ENCODE data around the gene RANBP3L.
"Not testable (repeated sequence)": the region's sequence is repeated elsewhere in the genome, so short reads cannot be mapped to it uniquely, and the experiment has no call there.

RANBP3L gene

GRCh38 chr5:36285837-36286615 is 15.7 kb downstream of the RANBP3L start:
- Histone ChIP-seq H3K27me3 (ENCODE audit: control insufficient read depth in 1 of 2, insufficient read depth in 2 of 2, low read length in 2 of 2) (no peaks in the 10 kb centered on the region), H3K4me3 (ENCODE audit: low read depth in 1 of 2, low read length in 2 of 2) (no peak overlapping the region), H3K27ac (ENCODE audit: low read depth, low read length) (no peak overlapping the region), H3K36me3 (ENCODE audit: control insufficient read depth in 1 of 2, insufficient read depth in 2 of 2, low read length in 2 of 2) (no peaks in the 10 kb centered on the region), H3K4me1 (ENCODE audit: control insufficient read depth in 1 of 2, insufficient read depth in 2 of 2, low read length in 2 of 2) (no peaks in the 10 kb centered on the region), H3K9ac (ENCODE audit: low read depth in 1 of 2, low read length in 2 of 2) (no peak overlapping the region), H3K9me3 (ENCODE audit: control insufficient read depth in 1 of 2, low read length in 2 of 2) (no peaks in the 10 kb centered on the region)

- H3K9me3 ChIP-seq (ENCODE audit: control insufficient read depth in 1 of 2, low read length in 2 of 2); H3K4me1 ChIP-seq (ENCODE audit: control insufficient read depth in 1 of 2, insufficient read depth in 2 of 2, low read length in 2 of 2); H3K9ac ChIP-seq (ENCODE audit: low read depth in 1 of 2, low read length in 2 of 2); H3K4me3 ChIP-seq (ENCODE audit: low read depth in 1 of 2, low read length in 2 of 2); H3K27ac ChIP-seq (ENCODE audit: low read depth, low read length); H3K27me3 ChIP-seq (ENCODE audit: control insufficient read depth in 1 of 2, insufficient read depth in 2 of 2, low read length in 2 of 2); H3K36me3 ChIP-seq (ENCODE audit: control insufficient read depth in 1 of 2, insufficient read depth in 2 of 2, low read length in 2 of 2): not testable (repeated sequence)
Observed at GRCh38 chr5:36283775-36284174, 17.9 kb downstream of the RANBP3L start.

GRCh38 chr5:36281626-36282025 is 20.1 kb downstream of the RANBP3L start:
- Histone ChIP-seq H3K27ac (ENCODE audit: low read depth, low read length) (no peak overlapping the region), H3K36me3 (ENCODE audit: control insufficient read depth in 1 of 2, insufficient read depth in 2 of 2, low read length in 2 of 2) (no peaks in the 10 kb centered on the region), H3K4me3 (ENCODE audit: low read depth in 1 of 2, low read length in 2 of 2) (no peak overlapping the region), H3K9ac (ENCODE audit: low read depth in 1 of 2, low read length in 2 of 2) (no peak overlapping the region), H3K9me3 (ENCODE audit: control insufficient read depth in 1 of 2, low read length in 2 of 2) (no peaks in the 10 kb centered on the region), H3K27me3 (ENCODE audit: control insufficient read depth in 1 of 2, insufficient read depth in 2 of 2, low read length in 2 of 2) (no peaks in the 10 kb centered on the region), H3K4me1 (ENCODE audit: control insufficient read depth in 1 of 2, insufficient read depth in 2 of 2, low read length in 2 of 2) (no peaks in the 10 kb centered on the region)

GRCh38 chr5:36279054-36279698 is 22.5 kb downstream of the RANBP3L start:
- Histone ChIP-seq H3K4me3 (ENCODE audit: low read depth in 1 of 2, low read length in 2 of 2) (no peak overlapping the region), H3K27me3 (ENCODE audit: control insufficient read depth in 1 of 2, insufficient read depth in 2 of 2, low read length in 2 of 2) (no peaks in the 10 kb centered on the region), H3K36me3 (ENCODE audit: control insufficient read depth in 1 of 2, insufficient read depth in 2 of 2, low read length in 2 of 2) (no peaks in the 10 kb centered on the region), H3K27ac (ENCODE audit: low read depth, low read length) (no peak overlapping the region), H3K9me3 (ENCODE audit: control insufficient read depth in 1 of 2, low read length in 2 of 2) (no peaks in the 10 kb centered on the region), H3K9ac (ENCODE audit: low read depth in 1 of 2, low read length in 2 of 2) (no peak overlapping the region), H3K4me1 (ENCODE audit: control insufficient read depth in 1 of 2, insufficient read depth in 2 of 2, low read length in 2 of 2) (no peaks in the 10 kb centered on the region)

- no peaks in the 10 kb centered on the region for H3K9me3 ChIP-seq (ENCODE audit: control insufficient read depth in 1 of 2, low read length in 2 of 2)
- H3K27me3 ChIP-seq (ENCODE audit: control insufficient read depth in 1 of 2, insufficient read depth in 2 of 2, low read length in 2 of 2), result no peaks in the 10 kb centered on the region
- no peak overlapping the region for H3K27ac ChIP-seq (ENCODE audit: low read depth, low read length)
Observed at GRCh38 chr5:36277521-36278176, 24.1 kb downstream of the RANBP3L start.

GRCh38 chr5:36276864-36277263 is 24.8 kb downstream of the RANBP3L start:
- H3K27ac ChIP-seq (ENCODE audit: low read depth, low read length), result no peak overlapping the region

More at GRCh38 chr5:36277521-36278176, 24.1 kb downstream of the RANBP3L start:
- H3K4me1 ChIP-seq (ENCODE audit: control insufficient read depth in 1 of 2, insufficient read depth in 2 of 2, low read length in 2 of 2), result no peaks in the 10 kb centered on the region
- H3K36me3 ChIP-seq (ENCODE audit: control insufficient read depth in 1 of 2, insufficient read depth in 2 of 2, low read length in 2 of 2), result no peaks in the 10 kb centered on the region
- H3K4me3 ChIP-seq (ENCODE audit: low read depth in 1 of 2, low read length in 2 of 2), result no peak overlapping the region
- no peak overlapping the region for H3K9ac ChIP-seq (ENCODE audit: low read depth in 1 of 2, low read length in 2 of 2)

GRCh38 chr5:36273809-36274526 is 27.7 kb downstream of the RANBP3L start:
- Histone ChIP-seq H3K4me3 (ENCODE audit: low read depth in 1 of 2, low read length in 2 of 2) (no peak overlapping the region), H3K9me3 (ENCODE audit: control insufficient read depth in 1 of 2, low read length in 2 of 2) (no peaks in the 10 kb centered on the region), H3K9ac (ENCODE audit: low read depth in 1 of 2, low read length in 2 of 2) (no peak overlapping the region), H3K27me3 (ENCODE audit: control insufficient read depth in 1 of 2, insufficient read depth in 2 of 2, low read length in 2 of 2) (no peaks in the 10 kb centered on the region), H3K27ac (ENCODE audit: low read depth, low read length) (no peak overlapping the region), H3K36me3 (ENCODE audit: control insufficient read depth in 1 of 2, insufficient read depth in 2 of 2, low read length in 2 of 2) (no peaks in the 10 kb centered on the region), H3K4me1 (ENCODE audit: control insufficient read depth in 1 of 2, insufficient read depth in 2 of 2, low read length in 2 of 2) (no peaks in the 10 kb centered on the region)

More at GRCh38 chr5:36276864-36277263, 24.8 kb downstream of the RANBP3L start:
- H3K9ac ChIP-seq (ENCODE audit: low read depth in 1 of 2, low read length in 2 of 2), result no peak overlapping the region
- no peaks in the 10 kb centered on the region for H3K4me1 ChIP-seq (ENCODE audit: control insufficient read depth in 1 of 2, insufficient read depth in 2 of 2, low read length in 2 of 2)
- no peaks in the 10 kb centered on the region for H3K27me3 ChIP-seq (ENCODE audit: control insufficient read depth in 1 of 2, insufficient read depth in 2 of 2, low read length in 2 of 2)
- no peaks in the 10 kb centered on the region for H3K36me3 ChIP-seq (ENCODE audit: control insufficient read depth in 1 of 2, insufficient read depth in 2 of 2, low read length in 2 of 2)
- H3K4me3 ChIP-seq (ENCODE audit: low read depth in 1 of 2, low read length in 2 of 2), result no peak overlapping the region
- no peaks in the 10 kb centered on the region for H3K9me3 ChIP-seq (ENCODE audit: control insufficient read depth in 1 of 2, low read length in 2 of 2)

- no peaks in the 10 kb centered on the region for H3K4me1 ChIP-seq (ENCODE audit: control insufficient read depth in 1 of 2, insufficient read depth in 2 of 2, low read length in 2 of 2)
- H3K4me3 ChIP-seq (ENCODE audit: low read depth in 1 of 2, low read length in 2 of 2), result no peak overlapping the region
- H3K36me3 ChIP-seq (ENCODE audit: control insufficient read depth in 1 of 2, insufficient read depth in 2 of 2, low read length in 2 of 2), result no peaks in the 10 kb centered on the region
Observed at GRCh38 chr5:36272136-36272690, 29.5 kb downstream of the RANBP3L start.

GRCh38 chr5:36270876-36271575 is 30.7 kb downstream of the RANBP3L start:
- H3K36me3 ChIP-seq (ENCODE audit: control insufficient read depth in 1 of 2, insufficient read depth in 2 of 2, low read length in 2 of 2), result no peaks in the 10 kb centered on the region
- H3K9ac ChIP-seq (ENCODE audit: low read depth in 1 of 2, low read length in 2 of 2), result no peak overlapping the region
- H3K9me3 ChIP-seq (ENCODE audit: control insufficient read depth in 1 of 2, low read length in 2 of 2), result no peaks in the 10 kb centered on the region
- H3K27ac ChIP-seq (ENCODE audit: low read depth, low read length), result no peak overlapping the region
- no peaks in the 10 kb centered on the region for H3K4me1 ChIP-seq (ENCODE audit: control insufficient read depth in 1 of 2, insufficient read depth in 2 of 2, low read length in 2 of 2)
- H3K4me3 ChIP-seq (ENCODE audit: low read depth in 1 of 2, low read length in 2 of 2), result no peak overlapping the region
- H3K27me3 ChIP-seq (ENCODE audit: control insufficient read depth in 1 of 2, insufficient read depth in 2 of 2, low read length in 2 of 2), result no peaks in the 10 kb centered on the region

More at GRCh38 chr5:36272136-36272690, 29.5 kb downstream of the RANBP3L start:
- no peak overlapping the region for H3K9ac ChIP-seq (ENCODE audit: low read depth in 1 of 2, low read length in 2 of 2)
- H3K27ac ChIP-seq (ENCODE audit: low read depth, low read length), result no peak overlapping the region
- H3K9me3 ChIP-seq (ENCODE audit: control insufficient read depth in 1 of 2, low read length in 2 of 2), result no peaks in the 10 kb centered on the region
- H3K27me3 ChIP-seq (ENCODE audit: control insufficient read depth in 1 of 2, insufficient read depth in 2 of 2, low read length in 2 of 2), result no peaks in the 10 kb centered on the region

Measured in duodenal mucosa (tissue), 2 donors.